NCI-H187 (cell line): ENCODE results near the gene KAT6B.
A peak's percentile ranks its signal among the peaks of the same experiment; 100 is the strongest.

Source experiments
- DNase-seq, 2 experiments: peaks; one replicate each; lab custom pipeline; 2025; lab: John Stamatoyannopoulos, UW

KAT6B gene

GRCh38 chr10:74823791-74824183 lies 2.6 kb upstream of the KAT6B start:
- no peak for DNase-seq

GRCh38 chr10:74824184-74824899 lies 2.1 kb upstream of the KAT6B start:
- DNase-seq: no peak

GRCh38 chr10:74824900-74825370 lies 1.5 kb upstream of the KAT6B start:
- DNase-seq: no peak

- peak in 1 of 2 experiments; percentile 3 for DNase-seq
Observed at GRCh38 chr10:74825371-74826141, 844 bp upstream of the KAT6B start.

GRCh38 chr10:74827045-74827441 lies 643 bp downstream of the KAT6B start:
- peak in 1 of 2 experiments; percentile 18 for DNase-seq

GRCh38 chr10:74827694-74828093 lies 1.3 kb downstream of the KAT6B start:
- DNase-seq: no peak

- no peak for DNase-seq
Observed at GRCh38 chr10:74828946-74829345, 2.5 kb downstream of the KAT6B start.

GRCh38 chr10:74831518-74832120 lies 5.2 kb downstream of the KAT6B start:
- DNase-seq: no peak

GRCh38 chr10:74835963-74836362 lies 9.6 kb downstream of the KAT6B start:
- DNase-seq: no peak

GRCh38 chr10:74836877-74837276 lies 10.5 kb downstream of the KAT6B start:
- DNase-seq: no peak

- no peak for DNase-seq
Observed at GRCh38 chr10:74837743-74838142, 11.3 kb downstream of the KAT6B start.

- no peak for DNase-seq
Observed at GRCh38 chr10:74839708-74840107, 13.3 kb downstream of the KAT6B start.

GRCh38 chr10:74841265-74841973 lies 15.0 kb downstream of the KAT6B start:
- no peak for DNase-seq

GRCh38 chr10:74842301-74842954 lies 16.0 kb downstream of the KAT6B start:
- DNase-seq: no peak

GRCh38 chr10:74846958-74847357 lies 20.6 kb downstream of the KAT6B start:
- DNase-seq: no peak

GRCh38 chr10:74851831-74852230 lies 25.4 kb downstream of the KAT6B start:
- DNase-seq: no peak

- DNase-seq: no peak
Observed at GRCh38 chr10:74852381-74852780, 26.0 kb downstream of the KAT6B start.

- DNase-seq: no peak
Observed at GRCh38 chr10:74854610-74855009, 28.2 kb downstream of the KAT6B start.

- DNase-seq: no peak
Observed at GRCh38 chr10:74855027-74855426, 28.6 kb downstream of the KAT6B start.

- DNase-seq: no peak
Observed at GRCh38 chr10:74855439-74855838, 29.0 kb downstream of the KAT6B start.

- no peak for DNase-seq
Observed at GRCh38 chr10:74856940-74857339, 30.5 kb downstream of the KAT6B start.

- no peak for DNase-seq
Observed at GRCh38 chr10:74857586-74857985, 31.2 kb downstream of the KAT6B start.
